HG03575 (cell line): ENCODE data around the gene SMIM24.
"Not testable (repeated sequence)": the region's sequence is repeated elsewhere in the genome, so short reads cannot be mapped to it uniquely, and the experiment has no call there.

Source experiments
- ATAC-seq: cut with Tn5 transposase; IDR thresholded peaks from one replicate; pipeline ENCODE4 v1.9.1; 2021; ENCODE audit not compliant: unreplicated experiment, insufficient number of reproducible peaks, low FRiP score; ENCODE audit errors: extremely low read depth

SMIM24 gene

GRCh38 chr19:3516675-3517207 lies 36.4 kb upstream of the SMIM24 start:
- ATAC-seq: no peak

DNA sequence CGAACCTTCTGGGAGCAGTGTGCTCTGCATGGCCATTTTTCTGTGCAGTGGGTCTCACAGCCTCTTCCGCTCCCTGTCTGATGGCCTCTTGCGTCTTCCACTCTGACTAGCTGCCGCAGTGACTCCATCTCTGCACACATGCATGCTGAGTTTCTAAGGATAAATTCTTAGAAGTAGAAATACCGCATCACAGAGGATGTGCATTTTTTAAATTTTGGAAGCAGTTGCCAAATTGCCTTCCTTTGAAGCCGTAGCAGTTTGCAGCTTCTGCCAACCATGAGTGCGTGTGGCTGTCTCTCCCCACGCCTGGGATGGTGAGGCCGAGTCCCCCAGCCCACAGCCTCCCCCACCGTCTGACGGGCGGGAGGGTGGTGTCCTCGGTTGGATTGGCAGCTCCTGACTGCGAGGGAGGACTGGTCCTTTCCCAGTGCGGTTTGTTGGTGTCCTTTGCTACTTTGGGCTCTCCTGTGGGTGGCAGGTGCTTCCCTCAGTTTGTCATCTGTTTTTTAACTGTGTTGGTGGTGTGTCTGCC lies 35.6 kb upstream of the SMIM24 start:
- ATAC-seq: no peak

GRCh38 chr19:3514930-3515329 lies 34.6 kb upstream of the SMIM24 start:
- ATAC-seq: no peak

- no peak for ATAC-seq
Measured at GRCh38 chr19:3513229-3514140, 33.2 kb upstream of the SMIM24 start.

GRCh38 chr19:3512562-3513228 lies 32.4 kb upstream of the SMIM24 start:
- ATAC-seq: no peak

GRCh38 chr19:3511506-3512251 lies 31.4 kb upstream of the SMIM24 start:
- no peak for ATAC-seq

DNA sequence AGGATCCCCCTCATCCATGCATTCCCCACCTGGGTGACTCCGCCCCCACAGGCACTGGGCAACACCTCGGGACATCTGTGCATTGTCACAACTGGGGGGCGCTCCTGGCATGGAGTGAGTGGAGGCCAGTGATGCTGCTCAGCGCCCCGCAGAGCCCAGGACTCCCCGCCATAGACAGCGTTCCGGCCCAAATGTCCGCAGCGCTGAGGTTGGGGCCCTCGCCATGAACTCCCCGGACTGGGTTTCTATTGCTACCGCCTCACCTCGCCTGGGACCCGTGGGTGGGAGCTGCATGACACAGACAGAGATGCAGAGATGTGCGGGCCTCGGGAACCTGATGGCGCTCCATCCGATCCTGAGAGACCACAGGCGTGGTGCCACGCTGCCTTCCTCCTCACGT lies 30.4 kb upstream of the SMIM24 start:
- ATAC-seq: no peak

DNA sequence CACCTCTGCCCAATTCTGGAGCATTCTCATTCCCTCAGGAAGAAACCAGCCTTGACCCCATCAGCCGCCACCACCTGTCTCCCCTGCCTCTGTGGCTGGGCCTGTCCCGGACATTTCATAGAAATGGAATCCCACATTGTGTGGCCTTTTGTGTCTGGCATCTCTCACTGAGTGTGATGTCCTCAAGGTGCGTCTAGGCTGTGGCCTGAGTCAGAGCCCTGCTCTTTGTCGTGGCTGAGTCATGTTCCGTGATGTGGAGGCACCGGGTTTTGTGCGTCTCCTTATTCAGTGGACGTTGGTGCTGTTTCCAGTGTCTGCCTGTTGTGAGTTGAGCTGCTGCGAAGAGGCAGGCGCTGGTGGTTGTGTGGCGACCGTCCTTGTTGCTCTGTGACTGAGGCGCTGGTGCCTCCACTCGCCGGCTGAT lies 29.3 kb upstream of the SMIM24 start:
- ATAC-seq: no peak

- ATAC-seq: no peak
Measured at GRCh38 chr19:3508771-3509535, 28.6 kb upstream of the SMIM24 start.

- not testable (repeated sequence) for ATAC-seq
Measured at GRCh38 chr19:3508121-3508661, 27.9 kb upstream of the SMIM24 start.

DNA sequence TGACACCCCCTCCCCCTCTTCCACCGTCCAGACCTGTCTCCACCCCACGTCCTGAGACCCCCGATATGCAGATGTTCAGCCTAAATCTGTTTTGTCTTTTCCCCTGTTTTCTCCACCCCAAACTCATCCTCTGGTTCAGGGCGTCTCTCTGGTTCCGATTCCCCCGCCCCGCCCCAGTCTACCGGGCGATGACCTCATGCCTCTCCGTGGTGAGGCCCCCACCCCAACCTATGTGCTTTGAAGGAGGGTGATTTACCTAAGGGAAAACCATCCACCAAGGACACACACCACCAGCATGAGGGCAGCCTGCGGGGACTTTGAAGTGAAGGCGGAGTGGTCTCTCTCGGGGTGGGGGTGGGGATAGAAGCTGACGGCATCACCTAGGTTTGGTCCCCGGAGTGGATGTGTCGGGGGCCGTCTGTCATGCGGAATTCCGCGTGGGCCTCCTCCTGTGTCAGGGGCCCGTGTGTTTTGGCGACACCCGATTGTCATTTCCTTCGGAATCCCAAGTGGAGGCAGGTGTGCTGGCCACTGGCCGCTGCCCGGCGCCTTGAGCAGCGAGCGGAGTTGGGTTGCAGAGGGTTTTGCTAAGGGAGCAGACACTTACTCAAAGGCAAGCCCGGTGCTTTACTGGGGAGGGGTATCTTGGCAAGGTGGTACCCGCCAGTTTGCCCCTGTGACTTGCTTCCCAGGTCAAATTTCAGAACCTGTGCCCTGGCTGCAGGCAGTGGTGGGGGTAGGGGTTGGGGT lies 27.2 kb upstream of the SMIM24 start:
- ATAC-seq: no peak

GRCh38 chr19:3506384-3507340 lies 26.3 kb upstream of the SMIM24 start:
- no peak for ATAC-seq

DNA sequence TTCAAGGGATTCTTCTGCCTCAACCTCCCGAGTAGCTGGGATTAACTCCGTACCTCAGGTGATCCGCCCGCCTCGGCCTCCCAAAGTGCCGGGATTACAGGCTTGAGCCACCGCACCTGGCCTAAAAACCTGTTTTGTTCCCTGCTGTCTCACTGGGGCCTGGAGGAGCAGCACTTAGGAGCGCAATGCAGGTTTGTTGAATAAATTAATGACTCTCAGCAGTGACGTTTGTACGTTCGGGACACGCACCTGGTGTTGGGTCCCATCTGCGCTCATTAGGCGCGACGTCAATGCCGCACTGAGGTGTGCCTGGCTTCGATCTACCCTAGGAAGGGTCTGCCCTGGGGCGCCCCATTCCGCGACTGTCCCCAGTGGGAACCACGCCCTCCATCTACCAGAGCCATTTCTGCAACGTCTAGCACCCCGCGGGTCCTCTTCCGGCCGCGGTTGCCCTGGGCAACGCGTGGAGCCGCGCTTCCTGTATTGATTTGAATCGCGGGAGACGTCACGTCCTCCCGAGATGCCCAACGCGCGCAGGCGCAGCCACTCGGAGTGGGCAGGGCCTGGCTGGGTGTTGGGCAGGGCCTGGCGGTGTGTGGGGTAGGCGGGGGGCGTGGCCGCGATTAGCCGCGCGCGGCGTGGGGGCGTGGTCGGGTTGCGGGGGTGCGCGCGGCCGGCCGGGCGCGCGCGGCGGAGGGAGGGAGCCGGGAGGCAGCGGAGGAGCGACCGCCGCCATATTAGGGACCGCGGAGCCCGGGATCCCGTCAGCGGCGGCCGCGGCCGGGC lies 25.5 kb upstream of the SMIM24 start, which contains the start of gene FZR1:
Gene FZR1, plus strand, starts transcription at position 714 of the 786 bp plus-strand sequence. CDS start 16,679 bp downstream, outside the sequence.
- peak; percentile 52 for ATAC-seq

DNA sequence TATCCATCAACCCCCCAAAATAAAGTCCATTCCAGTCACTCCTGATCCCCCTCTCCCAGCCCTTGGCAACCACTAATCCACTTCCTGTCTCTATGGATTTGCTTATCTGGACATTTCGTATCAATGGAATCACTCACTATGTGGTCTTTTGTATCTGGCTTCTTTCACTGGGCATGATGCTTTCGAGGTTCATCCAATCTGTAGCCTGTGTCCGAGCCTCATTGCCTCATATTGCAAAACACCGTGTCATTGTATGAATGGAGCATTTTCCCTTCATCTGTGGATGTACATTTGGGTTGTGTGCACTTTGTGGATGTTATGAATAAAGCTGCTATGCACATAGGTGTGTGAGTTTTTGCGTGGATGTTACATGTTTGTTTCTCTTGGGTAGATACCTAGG lies 24.4 kb upstream of the SMIM24 start:
- ATAC-seq: no peak

DNA sequence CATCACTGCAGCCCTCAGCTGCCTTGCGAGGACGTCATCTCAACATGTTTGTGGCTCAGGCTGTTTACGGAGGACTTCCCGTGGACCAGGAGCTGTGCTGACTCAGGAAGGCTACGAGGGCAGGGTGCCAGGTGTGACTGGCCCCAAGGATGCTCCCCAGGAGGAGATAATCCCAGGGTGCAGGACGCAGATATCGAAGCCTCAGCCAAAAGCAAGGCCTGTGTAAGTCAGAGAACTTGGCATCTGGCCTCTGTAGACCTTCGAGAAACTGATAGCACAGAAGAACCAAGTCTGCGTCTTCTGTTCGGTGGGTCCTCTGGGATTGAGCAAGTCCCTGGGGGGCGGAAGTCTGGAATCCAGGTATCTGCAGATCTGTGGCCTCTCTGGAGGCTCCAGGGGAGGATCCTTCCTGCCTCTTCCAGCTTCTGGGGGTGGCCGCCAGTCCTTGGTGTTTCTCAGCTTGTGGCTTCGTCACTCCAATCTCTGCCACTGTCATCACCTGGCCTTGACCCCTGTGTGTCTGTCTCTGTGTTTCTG lies 22.8 kb upstream of the SMIM24 start:
- no peak for ATAC-seq
